ENCODE results near the gene VEPH1. TPM values are rescaled to one million over a fixed set of nuclear protein-coding genes. Genes with fewer than 3 reads are reported as not detected.

VEPH1 gene
- total and polyA plus RNA-seq, 2 donors (not counting 1 experiment from before 2014, with no cell fraction given) = not detected

DNA sequence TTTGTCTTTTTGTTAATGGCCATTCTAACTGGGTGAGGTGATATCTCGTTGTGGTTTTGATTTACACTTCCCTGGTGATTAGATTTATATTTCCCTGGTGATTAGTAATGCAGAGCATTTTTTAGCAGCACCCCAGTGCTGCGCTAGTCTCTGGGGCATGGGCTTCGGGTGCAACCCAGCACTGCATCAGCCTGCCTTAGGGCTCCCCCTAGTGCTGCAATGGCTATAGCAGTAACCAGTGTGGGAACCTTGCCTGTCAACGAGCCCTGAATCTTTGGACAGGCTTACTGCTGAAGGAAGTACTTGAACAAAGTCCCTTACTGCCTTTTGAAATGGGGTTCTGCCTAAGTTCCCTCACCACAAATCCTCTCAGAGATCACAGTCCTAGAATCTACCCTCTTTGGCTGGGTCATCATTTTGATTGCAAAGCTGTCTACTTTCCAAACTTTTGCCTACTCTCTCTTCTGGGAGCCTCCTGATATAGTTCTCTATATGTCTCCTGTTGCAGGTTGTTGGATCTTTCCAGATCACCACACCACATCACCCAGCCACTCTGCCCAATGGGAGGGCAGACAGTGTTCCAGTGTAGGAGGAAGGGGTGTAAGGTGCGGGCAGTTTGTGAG lies 264.0 kb downstream of the VEPH1 start:
- Histone ChIP-seq H3K36me3 (replicated peaks in 1 of 2; ENCODE audit: control extremely low read depth in 1 of 2, control insufficient read depth in 1 of 2, extremely low read depth in 1 of 2, insufficient read depth in 2 of 2, low read length in 1 of 2) (no peaks in the 10 kb centered on the region), H3K27ac (ENCODE audit: low read length in 2 of 2) (no peak overlapping the region), H2AFZ (ENCODE audit: insufficient read depth, low read depth, low read length, poor library complexity, severe bottlenecking) (no peak overlapping the region), H3K79me2 (ENCODE audit: control insufficient read depth, insufficient read depth, low read length) (no peaks in the 10 kb centered on the region), H3K4me3 (ENCODE audit: control extremely low read depth in 1 of 5, extremely low read depth in 1 of 5, insufficient read depth in 1 of 5, low read depth in 2 of 5, low read length in 4 of 5) (no peak overlapping the region), H3K9ac (ENCODE audit: low read length) (no peak overlapping the region), H3K27me3 (replicated peaks in 1 of 4; ENCODE audit: control extremely low read depth in 1 of 4, control insufficient read depth in 3 of 4, insufficient read depth in 4 of 4, low read length in 3 of 4) (no peaks in the 10 kb centered on the region), H4K20me1 (ENCODE audit: control insufficient read depth, insufficient read depth, low read length, poor library complexity, severe bottlenecking) (no peaks in the 10 kb centered on the region), H3K4me1 (ENCODE audit: control insufficient read depth in 2 of 2, insufficient read depth in 2 of 2, low read length in 2 of 2) (peaks cover 0 to 5% of the 10 kb centered on the region in 2 donors), H3K9me3 (ENCODE audit: control extremely low read depth in 1 of 3, control insufficient read depth in 2 of 3, insufficient read depth in 1 of 3, low read length in 2 of 3) (no peaks in the 10 kb centered on the region), H3K4me2 (replicated peaks; ENCODE audit: low read depth, low read length, poor library complexity, severe bottlenecking) (no peak overlapping the region)
- no peak for TF ChIP-seq EZH2 (IDR thresholded peaks at IDR 0.05; ENCODE audit: borderline replicate concordance, insufficient read depth, low read depth, low read length, poor library complexity, severe bottlenecking)
- TF ChIP-seq CTCF (IDR thresholded peaks at IDR 0.05) = peak; percentile 81
- Mint-ChIP-seq H3K27ac (no peak overlapping the region), H3K9me3 (ENCODE audit: insufficient read depth) (no peaks in the 10 kb centered on the region), H3K4me1 (peaks cover 4% of the 10 kb centered on the region), H3K4me3 (no peak overlapping the region), H3K27me3 (no peaks in the 10 kb centered on the region)
- ATAC-seq (ENCODE audit: low read depth) (peak; percentile 90), DNase-seq (peak; percentile 73)
- intact Hi-C loops (cut with micrococcal nuclease) = loop anchor here (1.0 kb wide), 1 partner anchor 79 kb away; the partner anchor contains the start of gene CCNL1
- ChIA-PET POLR2A (no interaction called here), CTCF (interaction anchor here (0.8 to 1.6 kb wide), 3 partner anchors 16 to 564 kb away, joined by 3 to 4 read pairs (median 4); partner anchors contain the start of gene TIPARP)
- 48% methylated on average over 5 of the region's 5 CpGs for WGBS (ENCODE audit: insufficient coverage)

GRCh38 chr3:157238457-157238856 lies 264.8 kb downstream of the VEPH1 start:
- TF ChIP-seq CTCF (IDR thresholded peaks at IDR 0.05) (no peak), EZH2 (IDR thresholded peaks at IDR 0.05; ENCODE audit: borderline replicate concordance, insufficient read depth, low read depth, low read length, poor library complexity, severe bottlenecking) (no peak)
- Histone ChIP-seq H2AFZ (ENCODE audit: insufficient read depth, low read depth, low read length, poor library complexity, severe bottlenecking) (no peak overlapping the region), H3K27ac (ENCODE audit: low read length in 2 of 2) (no peak overlapping the region), H3K4me2 (replicated peaks; ENCODE audit: low read depth, low read length, poor library complexity, severe bottlenecking) (no peak overlapping the region), H3K4me3 (ENCODE audit: control extremely low read depth in 1 of 5, extremely low read depth in 1 of 5, insufficient read depth in 1 of 5, low read depth in 2 of 5, low read length in 4 of 5) (no peak overlapping the region), H3K27me3 (replicated peaks in 1 of 4; ENCODE audit: control extremely low read depth in 1 of 4, control insufficient read depth in 3 of 4, insufficient read depth in 4 of 4, low read length in 3 of 4) (no peaks in the 10 kb centered on the region), H3K9me3 (ENCODE audit: control extremely low read depth in 1 of 3, control insufficient read depth in 2 of 3, insufficient read depth in 1 of 3, low read length in 2 of 3) (no peaks in the 10 kb centered on the region), H4K20me1 (ENCODE audit: control insufficient read depth, insufficient read depth, low read length, poor library complexity, severe bottlenecking) (no peaks in the 10 kb centered on the region), H3K36me3 (replicated peaks in 1 of 2; ENCODE audit: control extremely low read depth in 1 of 2, control insufficient read depth in 1 of 2, extremely low read depth in 1 of 2, insufficient read depth in 2 of 2, low read length in 1 of 2) (no peaks in the 10 kb centered on the region), H3K9ac (ENCODE audit: low read length) (no peak overlapping the region), H3K79me2 (ENCODE audit: control insufficient read depth, insufficient read depth, low read length) (no peaks in the 10 kb centered on the region), H3K4me1 (ENCODE audit: control insufficient read depth in 2 of 2, insufficient read depth in 2 of 2, low read length in 2 of 2) (peaks cover 0 to 5% of the 10 kb centered on the region in 2 donors)
- no peak for ATAC-seq (ENCODE audit: low read depth)
- ChIA-PET POLR2A (no interaction called here), CTCF (interaction anchor here (0.8 to 1.4 kb wide), 3 partner anchors 78 to 151 kb away, joined by 3 to 4 read pairs (median 3); partner anchors contain the start of gene CCNL1)
- Mint-ChIP-seq H3K27ac (no peak overlapping the region), H3K4me3 (no peak overlapping the region), H3K27me3 (no peaks in the 10 kb centered on the region), H3K4me1 (peaks cover 4% of the 10 kb centered on the region), H3K9me3 (ENCODE audit: insufficient read depth) (no peaks in the 10 kb centered on the region)
- intact Hi-C loops (cut with micrococcal nuclease) = no loop called here
- no peak for DNase-seq
- no CpG with 5 or more reads among the region's 1 CpG for WGBS (ENCODE audit: insufficient coverage)

All from B cell (primary cell).